K562 (cell line): Measurements from ENCODE around the gene NRN1L. TPM values are rescaled to one million over a fixed set of nuclear protein-coding genes. Genes with fewer than 3 reads are reported as not detected.

ENCODE experiments used
- BACH1 ChIP-seq: fragments of 200-800 bp; sonication (Bioruptor generic); IDR thresholded peaks from 2 replicates; pipeline ENCODE4 v1.6.1; 2016; ENCODE audit warnings: missing genetic modification characterization, missing compliant biosample characterization
- BRCA1 ChIP-seq, 2 experiments: fragments of 450-650 bp in 1 of 2; sonication (generic) in 1 of 2; formaldehyde crosslinking in 1 of 2; IDR thresholded peaks; 2 replicates each; pipeline versions ENCODE4 v1.5.0 to v1.6.1; 2017 to 2020; ENCODE audit warnings: mild to moderate bottlenecking in 1 of 2, missing genetic modification reagents in 1 of 2
- CREB1 ChIP-seq, 2 experiments: sonication (generic) in 1 of 2; formaldehyde crosslinking in 1 of 2; IDR thresholded peaks; 2 replicates each; pipeline versions ENCODE4 v1.6.1 to v1.8.0; 2012 to 2022; ENCODE audit warnings: inconsistent platforms in 1 of 2, mild to moderate bottlenecking in 1 of 2, missing genetic modification reagents in 1 of 2, moderate library complexity in 1 of 2
- CTBP1 ChIP-seq: fragments of 450-650 bp; IDR thresholded peaks from 2 replicates; pipeline ENCODE4 v1.6.1; 2016; ENCODE audit warnings: borderline replicate concordance
- GABPB1 ChIP-seq: sonication (generic); formaldehyde crosslinking; IDR thresholded peaks from 2 replicates; pipeline ENCODE4 v1.8.0; 2022; ENCODE audit warnings: mild to moderate bottlenecking, missing genetic modification reagents
- GTF2E2 ChIP-seq: fragments of 200-800 bp; sonication (Bioruptor generic); IDR thresholded peaks from 2 replicates; pipeline ENCODE4 v1.6.1; 2016; ENCODE audit warnings: missing genetic modification characterization, missing compliant biosample characterization
- HNRNPLL ChIP-seq: fragments of 200-400 bp; formaldehyde crosslinking; IDR thresholded peaks from 2 replicates; pipeline ENCODE4 v1.6.1; 2017; ENCODE audit warnings: low read length, low read depth, mild to moderate bottlenecking; ENCODE audit not compliant: poor library complexity, severe bottlenecking
- JUN ChIP-seq, 2 experiments: sonication (generic) in 1 of 2; formaldehyde crosslinking in 1 of 2; IDR thresholded peaks; 2 replicates each; pipeline versions ENCODE4 v1.6.1 to v1.8.0; 2012 to 2022; ENCODE audit warnings: borderline replicate concordance in 2 of 2, mild to moderate bottlenecking in 2 of 2, improper control_type of control experiment in 1 of 2, low read depth in 1 of 2, low read length in 1 of 2, missing genetic modification reagents in 1 of 2
- MEIS2 ChIP-seq: fragments of 450-650 bp; IDR thresholded peaks from 2 replicates; pipeline ENCODE4 v1.6.1; 2014; ENCODE audit warnings: mild to moderate bottlenecking; ENCODE audit not compliant: partially characterized antibody
- MYBL2 ChIP-seq, 2 experiments: fragments of 450-650 bp in 1 of 2; sonication (generic) in 1 of 2; formaldehyde crosslinking in 1 of 2; IDR thresholded peaks; 2 replicates each; pipeline versions ENCODE4 v1.6.1 to v1.8.1; 2017 to 2022; ENCODE audit warnings: borderline replicate concordance in 1 of 2, inconsistent platforms in 1 of 2, low read depth in 1 of 2, mild to moderate bottlenecking in 1 of 2, missing genetic modification reagents in 1 of 2, moderate library complexity in 1 of 2
- PHF20 ChIP-seq: fragments of 450-650 bp; IDR thresholded peaks from 2 replicates; pipeline ENCODE4 v1.6.1; 2018; ENCODE audit not compliant: partially characterized antibody
- POLR2A ChIP-seq: fragments of 450-650 bp; conservative IDR thresholded peaks from 2 replicates; pipeline ENCODE4 v1.6.1; 2016
- SAP30 ChIP-seq: fragments of 200-600 bp; sonication (generic); IDR thresholded peaks from 2 replicates; pipeline ENCODE4 v1.6.1; 2012; ENCODE audit warnings: borderline replicate concordance, low read depth, mild to moderate bottlenecking, moderate library complexity, low read length, control low read depth, inconsistent platforms; ENCODE audit not compliant: insufficient read depth, poor library complexity, severe bottlenecking
- SETDB1 ChIP-seq: IDR thresholded peaks from one replicate; pipeline ENCODE4 v1.6.1; 2012; ENCODE audit warnings: low read length, control low read depth, inconsistent platforms
- SMAD4 ChIP-seq: fragments of 250-450 bp; sonication (Bioruptor Pico); conservative IDR thresholded peaks from 2 replicates; pipeline ENCODE4 v1.8.0; 2021; ENCODE audit warnings: inconsistent platforms, mild to moderate bottlenecking, moderate library complexity
- TEAD1 ChIP-seq, 2 experiments: fragments of 450-650 bp in 1 of 2; sonication (generic) in 1 of 2; formaldehyde crosslinking; IDR thresholded peaks; 2 replicates each; pipeline versions ENCODE4 v1.4.0 to v1.8.0; 2020 to 2022; ENCODE audit warnings: mild to moderate bottlenecking in 2 of 2, missing genetic modification reagents in 1 of 2
- THRAP3 ChIP-seq: fragments of 450-650 bp; IDR thresholded peaks from 2 replicates; pipeline ENCODE4 v1.6.1; 2016; ENCODE audit warnings: mild to moderate bottlenecking, inconsistent platforms, borderline replicate concordance
- ZNF583 ChIP-seq: fragments of 250-450 bp; sonication (Bioruptor Pico); IDR thresholded peaks from 2 replicates; pipeline ENCODE4 v1.4.0; 2020
- ZNF830 ChIP-seq: fragments of 250-450 bp; sonication (Bioruptor Pico); IDR thresholded peaks from 2 replicates; pipeline ENCODE4 v1.5.0; 2021; ENCODE audit warnings: mild to moderate bottlenecking
- polyA plus RNA-seq, 8 experiments: library from polyadenylated mRNA; depleted of rRNA in 4 of 8; stranded (reverse) in 5 of 8; unstranded in 3 of 8; fragments of >200 nt; fragmentation: Nextera tagmentation in 2 of 8; fragmentation: Illumina TruSeq in 1 of 8; extraction: Ambion mirVana in 2 of 8; extraction: Trizol in 1 of 8; gene quantifications; 2 replicates each; pipeline versions ENCODE4 v1.2.1 to v1.2.3, GENCODE V29; 2011 to 2014; ENCODE audit warnings: inconsistent platforms in 1 of 8, missing spikeins in 1 of 8
- total RNA-seq, 7 experiments: library from RNA; depleted of rRNA in 6 of 7; stranded (reverse); fragments of >200 nt in 6 of 7; fragmentation: Illumina TruSeq in 2 of 7; extraction: Trizol in 2 of 7; gene quantifications; 2 replicates each; pipeline versions ENCODE4 v1.2.1 to v1.2.3, GENCODE V29; 2011 to 2021; ENCODE audit warnings: low replicate concordance in 1 of 7
- TF ChIP-seq, protein P1 (sequence below): fragments of 250-450 bp; sonication (Bioruptor Pico); IDR thresholded peaks from 2 replicates; pipeline ENCODE4 v1.4.0; 2020
- TF ChIP-seq, protein P2 (sequence below): fragments of 250-450 bp; sonication (Bioruptor Pico); IDR thresholded peaks from 2 replicates; pipeline ENCODE4 v1.9.0; 2021; ENCODE audit warnings: mild to moderate bottlenecking, inconsistent platforms
- TF ChIP-seq, protein P3 (sequence below): fragments of 450-650 bp; IDR thresholded peaks from 2 replicates; pipeline ENCODE4 v1.6.1; 2016

Gene NRN1L
- total and polyA plus RNA-seq, 9 of the 15 experiments (the other 6 are each of a cell fraction or from before 2014, with no cell fraction given): 0.22 to 0.86 (median 0.61) TPM; not detected in 5

DNA sequence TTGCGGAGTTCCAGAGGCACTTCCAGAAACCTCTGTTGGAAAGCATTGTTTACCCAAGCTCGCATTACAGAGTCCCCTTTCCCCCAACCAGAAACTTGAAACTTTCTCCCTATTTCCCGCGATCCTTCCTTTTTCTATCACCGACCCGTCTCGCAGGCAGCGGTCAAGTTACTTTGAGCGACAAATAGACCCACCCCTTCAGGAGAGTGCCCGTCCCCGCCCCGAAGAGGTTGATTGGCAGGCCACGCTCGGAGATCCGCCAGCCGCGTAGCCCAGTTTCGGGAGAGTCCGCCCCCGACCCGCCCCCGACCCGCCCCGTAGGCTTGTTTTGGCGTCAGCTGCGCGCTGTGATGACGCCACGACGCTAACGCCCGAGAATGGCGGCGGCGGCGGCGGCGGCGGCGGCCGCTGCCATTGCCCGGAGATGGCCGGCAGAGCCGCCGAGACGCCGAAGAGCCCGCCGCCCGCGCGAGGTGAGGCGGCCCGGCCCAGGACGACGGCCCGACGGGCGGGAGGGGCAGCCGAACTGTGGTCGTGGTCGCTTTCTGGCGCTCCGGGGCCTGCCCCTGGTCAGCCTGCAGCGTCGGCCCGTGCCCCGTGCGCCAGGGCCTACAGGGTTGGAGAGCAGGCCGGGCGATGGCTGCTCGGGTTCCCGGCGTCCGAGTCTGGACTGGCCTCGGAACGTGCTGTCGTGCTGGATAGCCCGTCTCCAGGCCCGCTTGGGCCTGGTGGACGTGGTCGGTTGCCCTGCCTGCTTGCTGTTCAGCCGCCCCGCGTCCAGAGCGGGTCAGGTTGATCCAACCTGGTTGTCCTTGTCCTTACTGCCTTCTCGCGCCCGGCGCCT, 8.4 kb downstream of the NRN1L start, which contains the start of gene PSKH1 (continued):
- TF ChIP-seq TEAD1 (CRISPR knock-in tag; IDR thresholded peaks at IDR 0.05) (peak in 1 of 2 experiments; percentile 86; a peak in 2 of 4 replicates), THRAP3 (no peak), SAP30 (peak; percentile 73), CREB1 (IDR thresholded peaks at IDR 0.05) (peak; percentile 98), CREB1 (CRISPR knock-in tag; IDR thresholded peaks at IDR 0.05) (peak; percentile 95), GTF2E2 (no peak), SETDB1 (no peak), ZNF583 (CRISPR knock-in tag) (peak; percentile 11; the same call in 1 of the 2 replicates), JUN (IDR thresholded peaks at IDR 0.05; ENCODE audit: borderline replicate concordance, low read depth, low read length) (no peak), JUN (CRISPR knock-in tag; IDR thresholded peaks at IDR 0.05; ENCODE audit: borderline replicate concordance) (peak; percentile 84), BRCA1 (IDR thresholded peaks at IDR 0.05) (no peak), BRCA1 (CRISPR knock-in tag; IDR thresholded peaks at IDR 0.05) (no peak), HNRNPLL (peak; percentile 84), GABPB1 (CRISPR knock-in tag) (peak; percentile 47; the same call in 1 of the 2 replicates), MEIS2 (peak; percentile 68), PHF20 (peak; percentile 82), POLR2A (peak; percentile 47), BACH1 (no peak; the same call in 1 of the 2 replicates), CTBP1 (peak; percentile 41; the same call in 1 of the 2 replicates), ZNF830 (CRISPR knock-in tag) (0 out of 2 replicates have a peak, but pooled peaks have one; percentile 15), SMAD4 (CRISPR knock-in tag) (peak; percentile 72), MYBL2 (IDR thresholded peaks at IDR 0.05; ENCODE audit: low read depth) (no peak), MYBL2 (CRISPR knock-in tag; IDR thresholded peaks at IDR 0.05; ENCODE audit: borderline replicate concordance) (0 out of 2 replicates have a peak, but pooled peaks have one; percentile 47)
- TF ChIP-seq, protein P1, sequence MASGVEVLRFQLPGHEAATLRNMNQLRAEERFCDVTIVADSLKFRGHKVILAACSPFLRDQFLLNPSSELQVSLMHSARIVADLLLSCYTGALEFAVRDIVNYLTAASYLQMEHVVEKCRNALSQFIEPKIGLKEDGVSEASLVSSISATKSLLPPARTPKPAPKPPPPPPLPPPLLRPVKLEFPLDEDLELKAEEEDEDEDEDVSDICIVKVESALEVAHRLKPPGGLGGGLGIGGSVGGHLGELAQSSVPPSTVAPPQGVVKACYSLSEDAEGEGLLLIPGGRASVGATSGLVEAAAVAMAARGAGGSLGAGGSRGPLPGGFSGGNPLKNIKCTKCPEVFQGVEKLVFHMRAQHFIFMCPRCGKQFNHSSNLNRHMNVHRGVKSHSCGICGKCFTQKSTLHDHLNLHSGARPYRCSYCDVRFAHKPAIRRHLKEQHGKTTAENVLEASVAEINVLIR (CRISPR knock-in tag): peak; percentile 90
- TF ChIP-seq, protein P2, sequence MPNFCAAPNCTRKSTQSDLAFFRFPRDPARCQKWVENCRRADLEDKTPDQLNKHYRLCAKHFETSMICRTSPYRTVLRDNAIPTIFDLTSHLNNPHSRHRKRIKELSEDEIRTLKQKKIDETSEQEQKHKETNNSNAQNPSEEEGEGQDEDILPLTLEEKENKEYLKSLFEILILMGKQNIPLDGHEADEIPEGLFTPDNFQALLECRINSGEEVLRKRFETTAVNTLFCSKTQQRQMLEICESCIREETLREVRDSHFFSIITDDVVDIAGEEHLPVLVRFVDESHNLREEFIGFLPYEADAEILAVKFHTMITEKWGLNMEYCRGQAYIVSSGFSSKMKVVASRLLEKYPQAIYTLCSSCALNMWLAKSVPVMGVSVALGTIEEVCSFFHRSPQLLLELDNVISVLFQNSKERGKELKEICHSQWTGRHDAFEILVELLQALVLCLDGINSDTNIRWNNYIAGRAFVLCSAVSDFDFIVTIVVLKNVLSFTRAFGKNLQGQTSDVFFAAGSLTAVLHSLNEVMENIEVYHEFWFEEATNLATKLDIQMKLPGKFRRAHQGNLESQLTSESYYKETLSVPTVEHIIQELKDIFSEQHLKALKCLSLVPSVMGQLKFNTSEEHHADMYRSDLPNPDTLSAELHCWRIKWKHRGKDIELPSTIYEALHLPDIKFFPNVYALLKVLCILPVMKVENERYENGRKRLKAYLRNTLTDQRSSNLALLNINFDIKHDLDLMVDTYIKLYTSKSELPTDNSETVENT: peak; percentile 80; the same call in 1 of the 2 replicates
- TF ChIP-seq, protein P3, sequence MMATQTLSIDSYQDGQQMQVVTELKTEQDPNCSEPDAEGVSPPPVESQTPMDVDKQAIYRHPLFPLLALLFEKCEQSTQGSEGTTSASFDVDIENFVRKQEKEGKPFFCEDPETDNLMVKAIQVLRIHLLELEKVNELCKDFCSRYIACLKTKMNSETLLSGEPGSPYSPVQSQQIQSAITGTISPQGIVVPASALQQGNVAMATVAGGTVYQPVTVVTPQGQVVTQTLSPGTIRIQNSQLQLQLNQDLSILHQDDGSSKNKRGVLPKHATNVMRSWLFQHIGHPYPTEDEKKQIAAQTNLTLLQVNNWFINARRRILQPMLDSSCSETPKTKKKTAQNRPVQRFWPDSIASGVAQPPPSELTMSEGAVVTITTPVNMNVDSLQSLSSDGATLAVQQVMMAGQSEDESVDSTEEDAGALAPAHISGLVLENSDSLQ: peak; percentile 99
